ENCODE data around the gene GAST. TPM values are rescaled to one million over a fixed set of nuclear protein-coding genes. Genes with fewer than 3 reads are reported as not detected.

The GAST gene
- total and polyA plus RNA-seq, 9 of the 15 experiments (the other 6 are each of a cell fraction or from before 2014, with no cell fraction given) = not detected

DNA sequence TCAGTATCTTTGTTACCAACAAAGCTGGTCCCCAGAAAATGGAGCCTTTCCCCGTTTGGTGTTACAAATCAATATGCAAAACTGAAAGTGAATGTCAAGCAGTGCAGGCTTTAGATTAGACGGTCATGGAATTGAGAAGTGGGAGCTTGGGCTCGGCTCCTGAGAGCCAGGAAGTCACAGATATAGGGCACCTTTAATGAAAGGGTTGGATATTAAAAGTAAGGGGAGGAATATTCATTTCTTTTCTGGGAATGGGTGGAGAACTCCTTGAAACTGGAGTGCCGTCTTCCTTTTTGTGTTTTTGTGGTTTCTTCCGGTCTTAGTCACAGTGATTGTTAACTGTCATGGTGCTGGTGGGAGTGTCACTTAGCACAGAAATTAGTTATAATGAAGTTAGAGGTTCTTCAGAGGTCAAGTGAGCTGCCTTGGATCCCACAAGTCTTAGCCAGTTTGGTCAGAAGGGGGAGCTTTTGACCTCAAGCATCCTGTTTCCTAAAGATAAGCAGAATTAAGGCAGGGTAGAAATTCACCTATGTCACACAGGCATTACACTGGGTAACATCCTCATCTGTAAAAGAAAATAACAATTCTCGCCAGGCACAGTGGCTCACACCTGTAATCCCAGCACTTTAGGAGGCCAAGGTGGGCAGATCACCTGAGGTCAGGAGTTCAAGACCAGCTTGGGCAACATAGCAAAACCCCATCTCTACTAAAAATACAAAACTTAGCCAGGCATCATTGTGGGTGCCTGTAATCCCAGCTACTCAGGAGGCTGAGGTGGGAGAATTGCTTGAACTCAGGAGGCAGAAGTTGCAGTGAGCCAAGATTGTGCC, 33.0 kb upstream of the GAST start (continued):
- TF ChIP-seq, protein P1, sequence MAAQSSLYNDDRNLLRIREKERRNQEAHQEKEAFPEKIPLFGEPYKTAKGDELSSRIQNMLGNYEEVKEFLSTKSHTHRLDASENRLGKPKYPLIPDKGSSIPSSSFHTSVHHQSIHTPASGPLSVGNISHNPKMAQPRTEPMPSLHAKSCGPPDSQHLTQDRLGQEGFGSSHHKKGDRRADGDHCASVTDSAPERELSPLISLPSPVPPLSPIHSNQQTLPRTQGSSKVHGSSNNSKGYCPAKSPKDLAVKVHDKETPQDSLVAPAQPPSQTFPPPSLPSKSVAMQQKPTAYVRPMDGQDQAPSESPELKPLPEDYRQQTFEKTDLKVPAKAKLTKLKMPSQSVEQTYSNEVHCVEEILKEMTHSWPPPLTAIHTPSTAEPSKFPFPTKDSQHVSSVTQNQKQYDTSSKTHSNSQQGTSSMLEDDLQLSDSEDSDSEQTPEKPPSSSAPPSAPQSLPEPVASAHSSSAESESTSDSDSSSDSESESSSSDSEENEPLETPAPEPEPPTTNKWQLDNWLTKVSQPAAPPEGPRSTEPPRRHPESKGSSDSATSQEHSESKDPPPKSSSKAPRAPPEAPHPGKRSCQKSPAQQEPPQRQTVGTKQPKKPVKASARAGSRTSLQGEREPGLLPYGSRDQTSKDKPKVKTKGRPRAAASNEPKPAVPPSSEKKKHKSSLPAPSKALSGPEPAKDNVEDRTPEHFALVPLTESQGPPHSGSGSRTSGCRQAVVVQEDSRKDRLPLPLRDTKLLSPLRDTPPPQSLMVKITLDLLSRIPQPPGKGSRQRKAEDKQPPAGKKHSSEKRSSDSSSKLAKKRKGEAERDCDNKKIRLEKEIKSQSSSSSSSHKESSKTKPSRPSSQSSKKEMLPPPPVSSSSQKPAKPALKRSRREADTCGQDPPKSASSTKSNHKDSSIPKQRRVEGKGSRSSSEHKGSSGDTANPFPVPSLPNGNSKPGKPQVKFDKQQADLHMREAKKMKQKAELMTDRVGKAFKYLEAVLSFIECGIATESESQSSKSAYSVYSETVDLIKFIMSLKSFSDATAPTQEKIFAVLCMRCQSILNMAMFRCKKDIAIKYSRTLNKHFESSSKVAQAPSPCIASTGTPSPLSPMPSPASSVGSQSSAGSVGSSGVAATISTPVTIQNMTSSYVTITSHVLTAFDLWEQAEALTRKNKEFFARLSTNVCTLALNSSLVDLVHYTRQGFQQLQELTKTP (IDR thresholded peaks at IDR 0.05; ENCODE audit: low read depth in 1 of 2, partially characterized antibody in 2 of 2) = peak in 1 of 2 experiments; percentile 37
- TF ChIP-seq, protein P2, sequence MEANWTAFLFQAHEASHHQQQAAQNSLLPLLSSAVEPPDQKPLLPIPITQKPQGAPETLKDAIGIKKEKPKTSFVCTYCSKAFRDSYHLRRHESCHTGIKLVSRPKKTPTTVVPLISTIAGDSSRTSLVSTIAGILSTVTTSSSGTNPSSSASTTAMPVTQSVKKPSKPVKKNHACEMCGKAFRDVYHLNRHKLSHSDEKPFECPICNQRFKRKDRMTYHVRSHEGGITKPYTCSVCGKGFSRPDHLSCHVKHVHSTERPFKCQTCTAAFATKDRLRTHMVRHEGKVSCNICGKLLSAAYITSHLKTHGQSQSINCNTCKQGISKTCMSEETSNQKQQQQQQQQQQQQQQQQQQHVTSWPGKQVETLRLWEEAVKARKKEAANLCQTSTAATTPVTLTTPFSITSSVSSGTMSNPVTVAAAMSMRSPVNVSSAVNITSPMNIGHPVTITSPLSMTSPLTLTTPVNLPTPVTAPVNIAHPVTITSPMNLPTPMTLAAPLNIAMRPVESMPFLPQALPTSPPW (CRISPR knock-in tag; IDR thresholded peaks at IDR 0.05) = peak; percentile 71
- TF ChIP-seq ZNF124 (CRISPR knock-in tag; IDR thresholded peaks at IDR 0.05) (no peak), FIP1L1 (IDR thresholded peaks at IDR 0.05; ENCODE audit: low read depth, low read length, poor library complexity, severe bottlenecking) (no peak), POLR2H (tag; IDR thresholded peaks at IDR 0.05; ENCODE audit: low read depth) (peak; percentile 96), ZNF584 (CRISPR knock-in tag; IDR thresholded peaks at IDR 0.05; ENCODE audit: low read depth) (peak; percentile 69; the same call in 1 of the 2 replicates), PHB (CRISPR knock-in tag; IDR thresholded peaks at IDR 0.05) (no peak), SMARCA4 (IDR thresholded peaks at IDR 0.05) (peak; percentile 90), RFX7 (CRISPR knock-in tag; IDR thresholded peaks at IDR 0.05) (no peak), JUN (IDR thresholded peaks at IDR 0.05; ENCODE audit: borderline replicate concordance, low read depth, low read length) (peak; percentile 45; the same call in 1 of the 2 replicates), JUN (CRISPR knock-in tag; IDR thresholded peaks at IDR 0.05; ENCODE audit: borderline replicate concordance) (no peak), SMARCB1 (IDR thresholded peaks at IDR 0.05; ENCODE audit: insufficient read length, low read depth) (no peak), ZNF133 (CRISPR knock-in tag; IDR thresholded peaks at IDR 0.05) (no peak), ATF7 (IDR thresholded peaks at IDR 0.05) (peak; percentile 88), ZNF586 (CRISPR knock-in tag; conservative IDR thresholded peaks at IDR 0.05) (no peak), TCF7L2 (IDR thresholded peaks at IDR 0.05; ENCODE audit: low read depth, low read length) (no peak), JUND (IDR thresholded peaks at IDR 0.05; ENCODE audit: borderline replicate concordance, low read depth, low read length) (peak; percentile 89), JUND (tag; IDR thresholded peaks at IDR 0.05; ENCODE audit: borderline replicate concordance, low read depth, low read length) (peak; percentile 63; the same call in 1 of the 3 replicates)
- TF ChIP-seq, protein P3, sequence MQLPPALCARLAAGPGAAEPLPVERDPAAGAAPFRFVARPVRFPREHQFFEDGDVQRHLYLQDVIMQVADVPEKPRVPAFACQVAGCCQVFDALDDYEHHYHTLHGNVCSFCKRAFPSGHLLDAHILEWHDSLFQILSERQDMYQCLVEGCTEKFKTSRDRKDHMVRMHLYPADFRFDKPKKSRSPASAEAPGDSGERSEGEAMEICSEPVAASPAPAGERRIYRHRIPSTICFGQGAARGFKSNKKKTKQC (CRISPR knock-in tag; IDR thresholded peaks at IDR 0.05) = no peak
- TF ChIP-seq, protein P4, sequence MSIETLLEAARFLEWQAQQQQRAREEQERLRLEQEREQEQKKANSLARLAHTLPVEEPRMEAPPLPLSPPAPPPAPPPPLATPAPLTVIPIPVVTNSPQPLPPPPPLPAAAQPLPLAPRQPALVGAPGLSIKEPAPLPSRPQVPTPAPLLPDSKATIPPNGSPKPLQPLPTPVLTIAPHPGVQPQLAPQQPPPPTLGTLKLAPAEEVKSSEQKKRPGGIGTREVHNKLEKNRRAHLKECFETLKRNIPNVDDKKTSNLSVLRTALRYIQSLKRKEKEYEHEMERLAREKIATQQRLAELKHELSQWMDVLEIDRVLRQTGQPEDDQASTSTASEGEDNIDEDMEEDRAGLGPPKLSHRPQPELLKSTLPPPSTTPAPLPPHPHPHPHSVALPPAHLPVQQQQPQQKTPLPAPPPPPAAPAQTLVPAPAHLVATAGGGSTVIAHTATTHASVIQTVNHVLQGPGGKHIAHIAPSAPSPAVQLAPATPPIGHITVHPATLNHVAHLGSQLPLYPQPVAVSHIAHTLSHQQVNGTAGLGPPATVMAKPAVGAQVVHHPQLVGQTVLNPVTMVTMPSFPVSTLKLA (conservative IDR thresholded peaks at IDR 0.05) = 0 out of 4 replicates have a peak, but pooled peaks have one; percentile 18 to 52
